Lower lobe of right lung (tissue), 2 donors: ENCODE data around the gene SCTR. TPM values are rescaled to one million over a fixed set of nuclear protein-coding genes. Genes with fewer than 3 reads are reported as not detected.

ENCODE experiments used
- ATAC-seq, 2 donors: fragments of 200-7000 bp; cut with Tn5 transposase; one replicate each; pipeline ENCODE4 v1.9.1; 2020 to 2022; ENCODE audit warnings: mild to moderate bottlenecking in 2 of 2, moderate library complexity in 2 of 2
- DNase-seq: peaks from one replicate; pipeline ENCODE4 v3.0.0-alpha.2; 2020
- H3K27ac ChIP-seq: fragments of 200-600 bp; one replicate; pipeline ENCODE4 v1.8.0; 2022
- H3K27me3 ChIP-seq: fragments of 200-600 bp; one replicate; pipeline ENCODE4 v1.8.0; 2022; ENCODE audit warnings: low read depth
- H3K36me3 ChIP-seq: fragments of 200-600 bp; one replicate; pipeline ENCODE4 v1.8.0; 2022; ENCODE audit warnings: mild to moderate bottlenecking
- H3K4me1 ChIP-seq: fragments of 200-600 bp; one replicate; pipeline ENCODE4 v1.8.0; 2022
- H3K4me3 ChIP-seq: fragments of 200-600 bp; one replicate; pipeline ENCODE4 v1.8.0; 2022; ENCODE audit warnings: mild to moderate bottlenecking
- H3K9me3 ChIP-seq: fragments of 200-600 bp; one replicate; pipeline ENCODE4 v1.8.0; 2022
- CTCF ChIP-seq: fragments of 200-600 bp; IDR thresholded peaks from one replicate; pipeline ENCODE4 v1.8.0; 2022; ENCODE audit warnings: antibody characterized with exemption, mild to moderate bottlenecking
- intact Hi-C: fragments of 100-400 bp; cut with DNase I; formaldehyde crosslinking; loops from one replicate; pipeline ENCODE4 v1.11.0; 2022
- long read RNA-seq: library from polyadenylated mRNA; unstranded; transcript quantifications from one replicate; pipeline ENCODE4 v2.0.0, GENCODE V29; 2021
- total RNA-seq: library from RNA; stranded (reverse); fragmentation: NEBNext Ultra II Directional; extraction: Animal tissue kit (Norgen Biotek cat#: 25700); gene quantifications from one replicate; pipeline ENCODE4 v1.2.1, GENCODE V29; 2021
- donor health status: DM: no; HTN: yes; CAD: no; lungs with severe emphysema.

The SCTR gene
- 13.2 TPM for total RNA-seq
- long read RNA-seq, transcript SCTR-201 (13 exons, 1,865 nt), result major isoform, 15 of 35 reads
- long read RNA-seq, partial matches to known transcripts, result 10 of 35 reads
- long read RNA-seq, other reads (novel, unspliced or antisense), result 10 of 35 reads

- H3K27me3 ChIP-seq, result peaks cover 27% of the 10 kb centered on the region
- peak; percentile 68 to 78 for ATAC-seq
- peak; percentile 50 for DNase-seq
- H3K4me3 ChIP-seq, result peak within 1 kb of the TSS; percentile 41
- intact Hi-C loops, result no loop called here
- H3K36me3 ChIP-seq, result no peaks in the 10 kb centered on the region
- no peak for TF ChIP-seq CTCF
- no peaks in the 10 kb centered on the region for H3K4me1 ChIP-seq
- H3K27ac ChIP-seq, result peak within 1 kb of the TSS; percentile 20
- no peaks in the 10 kb centered on the region for H3K9me3 ChIP-seq
Measured at GRCh38 chr2:119523952-119524694, at the start of gene SCTR. Gene SCTR (minus strand): TSS chr2:119524483. CDS start chr2:119524226, 257 bp downstream.

- Histone ChIP-seq H3K27ac (no peak overlapping the region), H3K27me3 (no peaks in the 10 kb centered on the region), H3K4me3 (no peak overlapping the region), H3K36me3 (peaks cover 4% of the 10 kb centered on the region), H3K4me1 (no peaks in the 10 kb centered on the region), H3K9me3 (no peaks in the 10 kb centered on the region)
- no peak for TF ChIP-seq CTCF
- no peak for DNase-seq
- ATAC-seq, result no peak
- intact Hi-C loops, result no loop called here
Measured at GRCh38 chr2:119567292-119567691, 43.0 kb upstream of the SCTR start.

- TF ChIP-seq CTCF, result no peak
Measured at GRCh38 chr2:119565481-119565880, 41.2 kb upstream of the SCTR start.

GRCh38 chr2:119553687-119554344 lies 29.5 kb upstream of the SCTR start:
- Histone ChIP-seq H3K4me1 (peaks cover 5% of the 10 kb centered on the region), H3K27me3 (no peaks in the 10 kb centered on the region), H3K27ac (peak overlapping the region; percentile 69), H3K36me3 (no peaks in the 10 kb centered on the region), H3K4me3 (no peak overlapping the region), H3K9me3 (no peaks in the 10 kb centered on the region)
- ATAC-seq (peak; percentile 37 to 77), DNase-seq (no peak)
- TF ChIP-seq CTCF, result no peak
- intact Hi-C loops, result no loop called here

More at GRCh38 chr2:119565481-119565880, 41.2 kb upstream of the SCTR start:
- Histone ChIP-seq H3K27me3 (no peaks in the 10 kb centered on the region), H3K4me3 (no peak overlapping the region), H3K4me1 (no peaks in the 10 kb centered on the region), H3K36me3 (peaks cover 4% of the 10 kb centered on the region), H3K27ac (no peak overlapping the region), H3K9me3 (no peaks in the 10 kb centered on the region)
- DNase-seq (no peak), ATAC-seq (no peak)
- intact Hi-C loops, result no loop called here

GRCh38 chr2:119552902-119553301 lies 28.6 kb upstream of the SCTR start:
- no peak for TF ChIP-seq CTCF
- intact Hi-C loops, result no loop called here
- DNase-seq (no peak), ATAC-seq (peak; percentile 78 to 85)
- H3K27me3 ChIP-seq, result no peaks in the 10 kb centered on the region
- no peaks in the 10 kb centered on the region for H3K36me3 ChIP-seq
- no peaks in the 10 kb centered on the region for H3K9me3 ChIP-seq
- peaks cover 5% of the 10 kb centered on the region for H3K4me1 ChIP-seq
- peak overlapping the region; percentile 69 for H3K27ac ChIP-seq
- H3K4me3 ChIP-seq, result no peak overlapping the region
